Stomach (tissue), 9 donors: ENCODE measurements around the gene TNFRSF8. TPM values are rescaled to one million over a fixed set of nuclear protein-coding genes. Genes with fewer than 3 reads are reported as not detected.
"Not testable (repeated sequence)": the region's sequence is repeated elsewhere in the genome, so short reads cannot be mapped to it uniquely, and the experiment has no call there.

Source experiments
- DNase-seq, 2 donors: peaks; one replicate each; pipeline versions ENCODE4 v3.0.0 to v3.0.0-alpha.2; 2013 to 2019
- H3K27ac ChIP-seq, 5 donors: fragments of 200-600 bp in 4 of 5; sonication (generic) in 4 of 5; one replicate each; pipeline ENCODE4 v1.5.1; 2013 to 2019; ENCODE audit warnings: mild to moderate bottlenecking in 1 of 5, moderate library complexity in 1 of 5
- H3K27me3 ChIP-seq, 3 donors: fragments of 200-600 bp; sonication (generic); one replicate each; pipeline ENCODE4 v1.5.1; 2017 to 2019; ENCODE audit warnings: mixed run types in 1 of 3
- H3K36me3 ChIP-seq, 4 donors: fragments of 200-600 bp; sonication (generic); 1 replicate in 3 of 4; 2 replicates in 1 of 4; pipeline ENCODE4 v1.5.1; 2016 to 2019
- H3K4me1 ChIP-seq, 4 donors: fragments of 200-600 bp; sonication (generic); one replicate each; pipeline ENCODE4 v1.5.1; 2016 to 2019
- H3K4me3 ChIP-seq, 4 donors: fragments of 200-600 bp; sonication (generic) in 3 of 4; one replicate each; pipeline ENCODE4 v1.5.1; 2016 to 2019; ENCODE audit warnings: mild to moderate bottlenecking in 1 of 4
- H3K9me3 ChIP-seq, 4 donors: fragments of 200-600 bp; sonication (generic); one replicate each; pipeline ENCODE4 v1.5.1; 2016 to 2019
- CTCF ChIP-seq, 7 experiments: fragments of 450-650 bp in 4 of 7; fragments of 200-600 bp in 3 of 7; sonication (generic) in 3 of 7; IDR thresholded peaks; one replicate each; pipeline ENCODE4 v1.5.1; 2016 to 2019; ENCODE audit warnings: antibody characterized with exemption in 7 of 7, control low read depth in 2 of 7, mild to moderate bottlenecking in 1 of 7
- EP300 ChIP-seq: sonication (generic); formaldehyde crosslinking; IDR thresholded peaks from one replicate; pipeline ENCODE4 v1.6.1; 2017; ENCODE audit warnings: antibody characterized with exemption
- POLR2A ChIP-seq, 4 donors: fragments of 450-650 bp; IDR thresholded peaks; one replicate each; pipeline ENCODE4 v1.6.1; 2016; ENCODE audit warnings: antibody characterized with exemption in 4 of 4, control low read depth in 2 of 4, mild to moderate bottlenecking in 1 of 4, moderate library complexity in 1 of 4
- POLR2AphosphoS5 ChIP-seq, 3 donors: sonication (generic); formaldehyde crosslinking; IDR thresholded peaks; one replicate each; pipeline ENCODE4 v1.6.1; 2016; ENCODE audit warnings: antibody characterized with exemption in 3 of 3
- WGBS, 5 donors: extraction: QIAGEN DNeasy Blood & Tissue Kit in 3 of 5; methylation state at CpG; one replicate each; pipeline versions ENCODE4 v1.1.5 to v1.1.7; 2013 to 2018; 5-methylcytosine and 5-hydroxymethylcytosine counted together
- intact Hi-C: fragments of 100-400 bp; cut with DNase I; formaldehyde crosslinking; loops from one replicate; pipeline ENCODE4 v1.15.1; 2023; ENCODE audit warnings: low total_unique reads
- polyA plus RNA-seq, 3 donors: library from polyadenylated mRNA; stranded (reverse); fragments of 200-250 nt; gene quantifications; one replicate each; pipeline ENCODE4 v1.2.3, GENCODE V29; 2013
- total RNA-seq, 5 donors: library from RNA; depleted of rRNA; stranded (reverse); fragments of >200 nt; gene quantifications; one replicate each; pipeline versions ENCODE4 v1.1.0 to v1.2.3, GENCODE V29; 2014 to 2016
- donor health status: healthy with polysubstance abuse.
- donor health status: Bipolar disorder and iron deficiency.
- donor health status: healthy.

TNFRSF8 gene
- total and polyA plus RNA-seq, 8 donors, result 0.18 to 2.1 (median 0.88) TPM; not detected in 2

DNA sequence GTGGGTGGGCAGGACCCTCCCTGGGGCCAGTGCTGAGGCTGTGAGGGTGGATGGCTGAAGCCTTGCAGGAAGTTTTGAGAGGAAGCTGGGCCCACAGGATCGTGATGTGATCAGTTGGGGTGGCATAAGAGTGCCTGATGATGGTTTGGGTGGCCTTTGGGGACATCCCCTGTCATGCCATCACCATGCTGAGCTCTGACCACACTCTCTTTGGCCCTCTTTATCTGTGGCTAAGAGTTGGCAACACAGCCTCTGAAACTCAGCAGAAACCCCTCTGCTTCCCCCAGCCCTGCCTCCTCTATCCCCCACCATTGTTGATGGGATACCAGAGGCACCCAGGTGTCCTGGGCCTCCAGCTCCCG lies 24.0 kb upstream of the TNFRSF8 start:
- H3K36me3 ChIP-seq, result no peaks in the 10 kb centered on the region
- no peak for DNase-seq
- no peak overlapping the region for H3K4me3 ChIP-seq
- H3K27me3 ChIP-seq, result peaks cover 0 to 5% (median 0%) of the 10 kb centered on the region in 3 donors
- H3K27ac ChIP-seq, result no peak overlapping the region
- intact Hi-C loops, result no loop called here
- peaks cover 0 to 2% (median under 1%) of the 10 kb centered on the region in 4 donors for H3K4me1 ChIP-seq
- 37 to 54% (median 50%) methylated on average over 2 of the region's 2 CpGs for WGBS, 5 donors
- TF ChIP-seq EP300, result no peak
- no peak for TF ChIP-seq POLR2AphosphoS5 (IDR thresholded peaks at IDR 0.05)
- no peak for TF ChIP-seq POLR2A (IDR thresholded peaks at IDR 0.05)
- TF ChIP-seq CTCF (IDR thresholded peaks at IDR 0.05), result no peak
- H3K9me3 ChIP-seq, result no peaks in the 10 kb centered on the region

GRCh38 chr1:12039824-12040456 lies 23.2 kb upstream of the TNFRSF8 start:
- H3K9me3 ChIP-seq, H3K27ac ChIP-seq, H3K4me1 ChIP-seq, intact Hi-C loops, H3K36me3 ChIP-seq, DNase-seq, H3K27me3 ChIP-seq, H3K4me3 ChIP-seq: not testable (repeated sequence)
- 84 to 93% (median 89%) methylated on average over 13 of the region's 13 CpGs for WGBS, 5 donors

DNA sequence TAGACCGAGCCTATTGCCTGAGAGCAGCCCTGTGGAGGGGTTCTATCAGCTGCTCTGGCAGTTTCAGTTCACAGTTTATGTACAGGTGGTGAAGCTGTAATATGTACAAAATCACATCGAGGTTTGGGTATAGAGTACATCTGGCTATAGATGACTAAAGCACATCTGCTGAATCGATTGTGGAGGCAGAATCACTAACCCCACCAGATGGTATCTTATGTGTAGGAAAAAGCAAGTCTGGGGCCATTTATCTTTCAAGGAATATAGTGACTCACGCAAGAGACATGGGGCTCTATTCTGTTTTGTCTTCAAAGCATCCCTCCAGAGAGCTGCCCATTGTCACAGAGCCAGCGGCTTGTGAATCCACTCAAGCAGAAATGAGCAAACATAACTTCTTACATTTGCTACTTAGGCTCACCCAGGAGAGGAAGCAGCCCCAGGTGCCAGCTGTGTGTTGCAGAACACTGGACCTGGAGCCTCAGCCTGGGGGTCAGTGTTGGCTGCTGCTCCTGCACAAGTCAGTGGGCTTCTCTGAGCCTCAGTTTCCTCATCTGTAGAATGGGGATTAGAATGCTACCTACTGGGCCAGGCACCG lies 22.5 kb upstream of the TNFRSF8 start:
- H3K27me3 ChIP-seq, result peaks cover 0 to 5% (median 0%) of the 10 kb centered on the region in 3 donors
- H3K36me3 ChIP-seq, result no peaks in the 10 kb centered on the region
- intact Hi-C loops, result no loop called here
- peaks cover 0 to 11% (median 3%) of the 10 kb centered on the region in 4 donors for H3K4me1 ChIP-seq
- 64 to 78% (median 68%) methylated on average over 6 of the region's 6 CpGs for WGBS, 5 donors
- DNase-seq, result peak in 1 of 2 donors; percentile 67
- no peak overlapping the region for H3K4me3 ChIP-seq
- no peaks in the 10 kb centered on the region for H3K9me3 ChIP-seq
- H3K27ac ChIP-seq, result no peak overlapping the region
- TF ChIP-seq EP300 (no peak), POLR2A (IDR thresholded peaks at IDR 0.05) (no peak), POLR2AphosphoS5 (IDR thresholded peaks at IDR 0.05) (no peak), CTCF (IDR thresholded peaks at IDR 0.05) (no peak)

DNA sequence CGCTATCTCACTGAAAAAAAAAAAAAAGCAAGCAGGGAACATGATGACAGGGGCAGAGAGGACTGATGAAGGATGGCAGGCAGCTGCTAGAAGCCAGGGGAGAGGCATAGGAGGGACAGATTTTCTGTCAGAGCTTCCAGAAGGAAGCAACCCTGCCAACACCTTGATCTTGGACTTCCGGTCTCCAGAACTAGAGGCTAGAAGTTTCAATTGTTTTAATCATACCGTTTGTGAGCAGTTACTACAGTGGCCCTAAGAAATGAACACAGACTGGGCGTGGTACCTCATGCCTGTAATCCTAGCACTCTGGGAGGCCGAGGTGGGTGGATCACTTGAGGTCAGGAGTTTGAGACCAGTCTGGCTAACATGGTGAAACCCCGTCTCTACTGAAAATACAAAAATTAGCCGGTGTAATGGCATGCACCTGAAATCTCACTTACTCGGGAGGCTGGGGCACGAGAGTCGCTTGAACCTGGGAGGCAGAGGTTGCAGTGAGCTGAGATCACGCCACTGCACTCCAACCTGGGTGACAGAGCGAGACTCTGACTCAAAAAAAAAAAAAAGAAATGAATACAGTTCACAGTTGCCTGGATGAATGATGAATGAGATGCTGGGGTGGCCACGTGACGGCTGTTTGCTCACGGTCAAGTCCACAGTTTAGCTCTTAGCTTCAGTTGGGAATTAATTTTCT lies 18.8 kb upstream of the TNFRSF8 start:
- H3K4me3 ChIP-seq, H3K27ac ChIP-seq, intact Hi-C loops, H3K36me3 ChIP-seq, H3K9me3 ChIP-seq: not testable (repeated sequence)
- 31 to 46% (median 33%) methylated on average over 15 of the region's 15 CpGs for WGBS, 5 donors
- Histone ChIP-seq H3K4me1 (peaks cover 0 to 11% (median 3%) of the 10 kb centered on the region in 4 donors), H3K27me3 (peaks cover 0 to 26% (median 0%) of the 10 kb centered on the region in 3 donors)
- peak in 1 of 2 donors; percentile 74 for DNase-seq

- no peaks in the 10 kb centered on the region for H3K36me3 ChIP-seq
- no peak overlapping the region for H3K4me3 ChIP-seq
- H3K4me1 ChIP-seq, result peaks cover 0 to 13% (median 4%) of the 10 kb centered on the region in 4 donors
- WGBS, 5 donors, result 64 to 82% (median 79%) methylated on average over 6 of the region's 6 CpGs
- no peak overlapping the region for H3K27ac ChIP-seq
- intact Hi-C loops, result no loop called here
- DNase-seq, result no peak
- no peaks in the 10 kb centered on the region for H3K9me3 ChIP-seq
- no peak for TF ChIP-seq POLR2AphosphoS5 (IDR thresholded peaks at IDR 0.05)
- no peak for TF ChIP-seq EP300
- TF ChIP-seq CTCF (IDR thresholded peaks at IDR 0.05), result no peak
- TF ChIP-seq POLR2A (IDR thresholded peaks at IDR 0.05), result no peak
- peaks cover 0 to 26% (median 0%) of the 10 kb centered on the region in 3 donors for H3K27me3 ChIP-seq
Observed at GRCh38 chr1:12046749-12047119, 16.4 kb upstream of the TNFRSF8 start.
